Keratinocyte (primary cell): Measurements from ENCODE around the gene NAP1L1. TPM values are rescaled to one million over a fixed set of nuclear protein-coding genes. Genes with fewer than 3 reads are reported as not detected.

Source experiments
- DNase-seq: peaks from one replicate; pipeline ENCODE4 v3.0.0-alpha.2; 2011; ENCODE audit warnings: low read depth, missing footprints, low spot score
- FAIRE-seq: peaks from 2 replicates; lab custom pipeline; 2011; peaks lifted over from hg19 to GRCh38; lab: Jason Lieb, UNC
- H2AFZ ChIP-seq: 2 replicates; pipeline ENCODE4 v1.6.0; 2012; ENCODE audit warnings: low read length, control low read depth, inconsistent platforms; ENCODE audit not compliant: control insufficient read depth
- H3K27ac ChIP-seq: 2 replicates; pipeline ENCODE4 v1.5.1; 2011; ENCODE audit warnings: low read length; ENCODE audit not compliant: control insufficient read depth, insufficient read depth
- H3K27me3 ChIP-seq: 3 replicates; pipeline ENCODE4 v1.6.0; 2011; ENCODE audit warnings: low read length; ENCODE audit not compliant: control insufficient read depth, insufficient read depth; ENCODE audit errors: extremely low read depth
- H3K36me3 ChIP-seq, 2 experiments: 2 replicates in 1 of 2; 3 replicates in 1 of 2; pipeline ENCODE4 v1.5.1; 2011; ENCODE audit warnings: low read length in 2 of 2, mild to moderate bottlenecking in 1 of 2; ENCODE audit not compliant: control insufficient read depth in 2 of 2, insufficient read depth in 2 of 2; ENCODE audit errors: extremely low read depth in 1 of 2
- H3K4me1 ChIP-seq: 3 replicates; pipeline ENCODE4 v1.5.1; 2011; ENCODE audit warnings: low read length; ENCODE audit not compliant: control insufficient read depth, insufficient read depth; ENCODE audit errors: extremely low read depth
- H3K4me2 ChIP-seq: 3 replicates; pipeline ENCODE4 v1.6.0; 2011; ENCODE audit warnings: low read depth, low read length; ENCODE audit not compliant: control insufficient read depth, insufficient read depth; ENCODE audit errors: extremely low read depth
- H3K4me3 ChIP-seq, 3 experiments: fragments of 200-600 bp in 1 of 3; sonication (generic) in 1 of 3; 2 replicates in 2 of 3; 3 replicates in 1 of 3; pipeline ENCODE4 v1.5.1; 2011 to 2016; ENCODE audit warnings: low read length in 3 of 3, mild to moderate bottlenecking in 3 of 3, control low read depth in 2 of 3, inconsistent platforms in 1 of 3, low read depth in 1 of 3, mixed read lengths in 1 of 3, mixed run types in 1 of 3, moderate library complexity in 1 of 3; ENCODE audit not compliant: control insufficient read depth in 2 of 3, insufficient read depth in 2 of 3; ENCODE audit errors: extremely low read depth in 1 of 3
- H3K79me2 ChIP-seq: 2 replicates; pipeline ENCODE4 v1.6.0; 2012; ENCODE audit warnings: low read length; ENCODE audit not compliant: control insufficient read depth, insufficient read depth
- H3K9ac ChIP-seq: 3 replicates; pipeline ENCODE4 v1.6.0; 2011; ENCODE audit warnings: low read length; ENCODE audit not compliant: control insufficient read depth, insufficient read depth; ENCODE audit errors: extremely low read depth
- H3K9me1 ChIP-seq: 3 replicates; pipeline ENCODE4 v1.6.0; 2011; ENCODE audit warnings: low read length; ENCODE audit not compliant: control insufficient read depth, insufficient read depth; ENCODE audit errors: extremely low read depth
- H3K9me3 ChIP-seq: 2 replicates; pipeline ENCODE4 v1.5.1; 2012; ENCODE audit warnings: low read depth, low read length; ENCODE audit not compliant: control insufficient read depth
- H4K20me1 ChIP-seq: 3 replicates; pipeline ENCODE4 v1.6.0; 2011; ENCODE audit warnings: low read length; ENCODE audit not compliant: control insufficient read depth, insufficient read depth; ENCODE audit errors: extremely low read depth
- EZH2 ChIP-seq: IDR thresholded peaks from one replicate; pipeline ENCODE4 v1.6.1; 2012; ENCODE audit warnings: inconsistent platforms, mild to moderate bottlenecking, low read length, moderate library complexity
- dilution Hi-C: fragments of 300-500 bp; cut with MboI; formaldehyde crosslinking; loops from one replicate; pipeline ENCODE4 v1.7.0; 2020; ENCODE audit warnings: low sequenced_read_pairs; ENCODE audit not compliant: extremely low pct_ligation_motif_present
- polyA plus RNA-seq, 5 experiments: library from polyadenylated mRNA; depleted of rRNA in 3 of 5; stranded (reverse) in 3 of 5; stranded (forward) in 1 of 5; unstranded in 1 of 5; fragments of >200 nt; gene quantifications; 1 replicate in 1 of 5; 2 replicates in 3 of 5; 3 replicates in 1 of 5; pipeline versions ENCODE4 v1.2.1 to v1.2.3, GENCODE V29; 2011 to 2012; ENCODE audit warnings: missing spikeins in 2 of 5, low read depth in 1 of 5, low replicate concordance in 1 of 5
- TF ChIP-seq, protein P1 (sequence below), 3 experiments: IDR thresholded peaks in 1 of 3; conservative IDR thresholded peaks in 1 of 3; optimal IDR thresholded peaks in 1 of 3; 2 replicates in 2 of 3; 3 replicates in 1 of 3; pipeline versions ENCODE3 to v1.5.1; 2011; ENCODE audit warnings: low read length in 3 of 3, mild to moderate bottlenecking in 3 of 3, moderate library complexity in 2 of 3, control low read depth in 1 of 3, inconsistent platforms in 1 of 3; ENCODE audit not compliant: insufficient read depth in 2 of 3; ENCODE audit errors: extremely low read depth in 1 of 3

NAP1L1 gene
- polyA plus RNA-seq, 1 donor (not counting 4 experiments of a cell fraction or from before 2014, with no cell fraction given) = 384 TPM

DNA sequence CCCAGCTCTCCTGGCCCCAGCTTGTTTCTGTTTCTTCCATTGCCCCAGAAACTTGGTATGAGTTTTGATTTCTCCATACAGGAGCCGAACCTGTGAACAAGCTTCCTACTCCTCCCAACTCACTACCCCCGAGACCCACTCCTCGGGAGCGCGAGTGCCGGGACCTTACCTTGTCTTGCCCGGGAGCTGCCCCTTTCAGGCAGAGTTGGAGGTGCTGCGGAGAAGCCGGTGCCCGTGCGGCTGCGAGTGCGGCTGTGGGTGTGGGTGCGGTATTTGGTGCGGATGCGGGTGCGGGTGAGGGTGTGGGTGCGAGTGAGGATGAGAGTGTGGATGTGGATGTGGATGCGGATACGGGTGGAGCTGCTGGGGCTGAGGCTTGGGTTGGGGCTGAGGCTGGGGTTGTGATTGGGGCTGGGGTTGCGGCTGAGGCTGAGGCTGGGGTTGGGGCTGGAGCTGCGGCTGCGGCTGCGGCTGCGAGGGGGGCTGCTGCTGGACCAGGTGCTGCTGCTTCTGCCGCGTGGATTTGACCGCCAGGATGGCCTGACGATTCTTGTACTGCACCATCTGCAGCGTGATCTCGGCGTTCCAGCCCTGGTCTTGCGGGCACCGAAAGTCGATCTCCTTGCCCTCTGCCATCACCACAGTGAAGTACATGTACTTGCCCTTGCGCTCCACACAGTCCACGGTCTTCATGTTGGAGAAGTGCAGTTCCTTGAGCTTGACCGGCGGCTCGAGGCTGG, 54.0 kb downstream of the NAP1L1 start:
- peaks cover 17% of the 10 kb centered on the region for H3K4me1 ChIP-seq
- H3K9ac ChIP-seq = peak overlapping the region; percentile 95
- no peaks in the 10 kb centered on the region for H3K9me1 ChIP-seq
- H3K27ac ChIP-seq = peak overlapping the region; percentile 94
- H2AFZ ChIP-seq = no peak overlapping the region
- peak overlapping the region; percentile 13 for H3K4me2 ChIP-seq
- dilution Hi-C loops = no loop called here
- TF ChIP-seq EZH2 = no peak
- TF ChIP-seq, protein P1, sequence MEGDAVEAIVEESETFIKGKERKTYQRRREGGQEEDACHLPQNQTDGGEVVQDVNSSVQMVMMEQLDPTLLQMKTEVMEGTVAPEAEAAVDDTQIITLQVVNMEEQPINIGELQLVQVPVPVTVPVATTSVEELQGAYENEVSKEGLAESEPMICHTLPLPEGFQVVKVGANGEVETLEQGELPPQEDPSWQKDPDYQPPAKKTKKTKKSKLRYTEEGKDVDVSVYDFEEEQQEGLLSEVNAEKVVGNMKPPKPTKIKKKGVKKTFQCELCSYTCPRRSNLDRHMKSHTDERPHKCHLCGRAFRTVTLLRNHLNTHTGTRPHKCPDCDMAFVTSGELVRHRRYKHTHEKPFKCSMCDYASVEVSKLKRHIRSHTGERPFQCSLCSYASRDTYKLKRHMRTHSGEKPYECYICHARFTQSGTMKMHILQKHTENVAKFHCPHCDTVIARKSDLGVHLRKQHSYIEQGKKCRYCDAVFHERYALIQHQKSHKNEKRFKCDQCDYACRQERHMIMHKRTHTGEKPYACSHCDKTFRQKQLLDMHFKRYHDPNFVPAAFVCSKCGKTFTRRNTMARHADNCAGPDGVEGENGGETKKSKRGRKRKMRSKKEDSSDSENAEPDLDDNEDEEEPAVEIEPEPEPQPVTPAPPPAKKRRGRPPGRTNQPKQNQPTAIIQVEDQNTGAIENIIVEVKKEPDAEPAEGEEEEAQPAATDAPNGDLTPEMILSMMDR (optimal IDR thresholded peaks at IDR 0.05 in 1 of 3, IDR thresholded peaks at IDR 0.05 in 1 of 3, conservative IDR thresholded peaks at IDR 0.05 in 1 of 3; ENCODE audit: extremely low read depth in 1 of 3, insufficient read depth in 2 of 3, low read length in 3 of 3) = no peak
- no peak for DNase-seq
- FAIRE-seq = no peak
- H3K4me3 ChIP-seq = peak overlapping the region; percentile 94 to 98 (median 96)
- peaks cover 9% of the 10 kb centered on the region for H4K20me1 ChIP-seq
- H3K9me3 ChIP-seq = no peaks in the 10 kb centered on the region
- H3K79me2 ChIP-seq = peaks cover 43% of the 10 kb centered on the region
- peaks cover 4 to 22% of the 10 kb centered on the region in 2 experiments for H3K36me3 ChIP-seq
- H3K27me3 ChIP-seq = no peaks in the 10 kb centered on the region

DNA sequence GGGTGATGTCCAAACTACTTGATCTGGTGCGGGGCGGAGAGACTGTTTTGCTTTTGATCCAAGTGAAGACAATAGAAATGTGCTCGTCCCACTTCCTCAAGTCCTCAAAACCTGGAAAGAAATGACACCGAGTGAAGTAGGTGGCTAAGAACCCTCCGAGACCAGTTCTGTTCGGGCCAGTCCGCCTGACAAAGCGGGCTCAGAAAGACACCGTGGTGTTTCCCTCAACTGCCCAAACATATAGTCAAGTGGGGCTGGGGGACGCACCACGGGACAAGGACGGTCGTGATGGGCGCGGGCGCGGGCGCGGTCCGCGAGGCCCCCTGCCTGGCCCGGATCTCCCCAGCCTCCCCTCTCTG, 54.5 kb downstream of the NAP1L1 start:
- no peak for DNase-seq
- Histone ChIP-seq H3K4me2 (peak overlapping the region; percentile 68), H3K9me3 (no peaks in the 10 kb centered on the region), H3K4me3 (peak overlapping the region; percentile 94 to 98 (median 96)), H4K20me1 (peaks cover 9% of the 10 kb centered on the region), H3K4me1 (peaks cover 22% of the 10 kb centered on the region), H3K9me1 (no peaks in the 10 kb centered on the region), H3K79me2 (peaks cover 43% of the 10 kb centered on the region), H2AFZ (no peak overlapping the region), H3K36me3 (peaks cover 4 to 22% of the 10 kb centered on the region in 2 experiments), H3K27ac (peak overlapping the region; percentile 94), H3K27me3 (no peaks in the 10 kb centered on the region), H3K9ac (peak overlapping the region; percentile 95)
- dilution Hi-C loops = no loop called here
- FAIRE-seq = no peak
- TF ChIP-seq, protein P1 (optimal IDR thresholded peaks at IDR 0.05 in 1 of 3, IDR thresholded peaks at IDR 0.05 in 1 of 3, conservative IDR thresholded peaks at IDR 0.05 in 1 of 3; ENCODE audit: extremely low read depth in 1 of 3, insufficient read depth in 2 of 3, low read length in 3 of 3) = no peak
- no peak for TF ChIP-seq EZH2
